Neural progenitor cell (in vitro differentiated cells): Measurements from ENCODE around the gene KLHL40.

Experiments used
- CTCF ChIP-seq: fragments of 200-600 bp; sonication (generic); IDR thresholded peaks from 2 replicates; pipeline ENCODE4 v1.5.1; 2017; ENCODE audit warnings: antibody characterized with exemption, mild to moderate bottlenecking
- EZH2 ChIP-seq: fragments of 200-600 bp; sonication (generic); IDR thresholded peaks from 2 replicates; pipeline ENCODE4 v1.6.1; 2017; ENCODE audit warnings: antibody characterized with exemption, mild to moderate bottlenecking, moderate library complexity

- TF ChIP-seq CTCF, result no peak
- TF ChIP-seq EZH2, result no peak
Measured at GRCh38 chr3:42714171-42714852, 29.0 kb downstream of the KLHL40 start.
